Stimulated activated CD4-positive, alpha-beta T cell treated with anti-CD3 and anti-CD28 coated beads, Interleukin-15, amount 100 ng/mL, for 48 hours (primary cell): Measurements from ENCODE around the gene AKT2.

Experiments
- DNase-seq, 2 donors: peaks; one replicate each; pipeline ENCODE4 v3.0.0-alpha.2; 2020; ENCODE audit warnings: low read depth in 2 of 2

The AKT2 gene

GRCh38 chr19:40190891-40191835, 94.0 kb downstream of the AKT2 start, which contains the start of gene MAP3K10:
Gene MAP3K10 (plus strand): TSS chr19:40191426. CDS start chr19:40192032, 606 bp downstream.
- DNase-seq = peak; percentile 59 to 69

- DNase-seq = no peak
Measured at GRCh38 chr19:40184273-40184672, 100.9 kb downstream of the AKT2 start.
